HepG2 (cell line): Measurements from ENCODE around the gene FITM1. TPM values are rescaled to one million over a fixed set of nuclear protein-coding genes. Genes with fewer than 3 reads are reported as not detected.
A peak's percentile ranks its signal among the peaks of the same experiment; 100 is the strongest.

Source experiments
- ARNTL ChIP-seq: sonication (generic); formaldehyde crosslinking; IDR thresholded peaks from 2 replicates; pipeline ENCODE4 v1.4.0; 2020; ENCODE audit warnings: mild to moderate bottlenecking, missing genetic modification reagents
- BATF2 ChIP-seq: sonication (generic); formaldehyde crosslinking; IDR thresholded peaks from 2 replicates; pipeline ENCODE4 v1.8.0; 2022; ENCODE audit warnings: mild to moderate bottlenecking, missing genetic modification reagents, moderate library complexity
- BCL6 ChIP-seq: IDR thresholded peaks from 2 replicates; pipeline ENCODE4 v1.6.1; 2016; ENCODE audit warnings: missing genetic modification reagents, missing compliant biosample characterization
- BHLHE40 ChIP-seq: IDR thresholded peaks from 2 replicates; pipeline ENCODE4 v1.6.1; 2011; ENCODE audit warnings: low read length, improper control_type of control experiment
- EHMT2 ChIP-seq: fragments of 200-600 bp; sonication (generic); IDR thresholded peaks from 2 replicates; pipeline ENCODE4 v1.7.0; 2017; ENCODE audit warnings: antibody characterized with exemption, low read depth, low read length, borderline replicate concordance
- HMG20A ChIP-seq: IDR thresholded peaks from 2 replicates; pipeline ENCODE4 v1.6.1; 2016; ENCODE audit warnings: borderline replicate concordance
- JARID2 ChIP-seq: sonication (generic); formaldehyde crosslinking; IDR thresholded peaks from 2 replicates; pipeline ENCODE4 v1.8.1; 2023; ENCODE audit warnings: missing genetic modification reagents, inconsistent platforms; ENCODE audit not compliant: insufficient replicate concordance
- KLF12 ChIP-seq: sonication (generic); formaldehyde crosslinking; IDR thresholded peaks from 2 replicates; pipeline ENCODE4 v1.4.0; 2020; ENCODE audit warnings: missing genetic modification reagents, borderline replicate concordance
- KMT2A ChIP-seq: sonication (generic); formaldehyde crosslinking; IDR thresholded peaks from 2 replicates; pipeline ENCODE4 v1.4.0; 2020; ENCODE audit warnings: missing genetic modification reagents
- MEIS1 ChIP-seq: sonication (generic); formaldehyde crosslinking; IDR thresholded peaks from 2 replicates; pipeline ENCODE4 v1.9.0; 2021; ENCODE audit warnings: mild to moderate bottlenecking, missing genetic modification reagents, moderate library complexity, borderline replicate concordance
- MZF1 ChIP-seq: sonication (generic); formaldehyde crosslinking; IDR thresholded peaks from 2 replicates; pipeline ENCODE4 v1.8.1; 2023; ENCODE audit warnings: mild to moderate bottlenecking, missing genetic modification reagents, borderline replicate concordance
- NBN ChIP-seq: fragments of 450-650 bp; conservative IDR thresholded peaks from 2 replicates; pipeline ENCODE4 v1.6.1; 2017
- NONO ChIP-seq, 2 experiments: fragments of 450-650 bp in 1 of 2; sonication (generic) in 1 of 2; formaldehyde crosslinking in 1 of 2; IDR thresholded peaks in 1 of 2; conservative IDR thresholded peaks in 1 of 2; 2 replicates each; pipeline versions ENCODE4 v1.6.1 to v1.8.0; 2017 to 2022; ENCODE audit warnings: mild to moderate bottlenecking in 1 of 2, missing genetic modification reagents in 1 of 2, moderate library complexity in 1 of 2
- RBFOX2 ChIP-seq: fragments of 200-400 bp; formaldehyde crosslinking; IDR thresholded peaks from 2 replicates; pipeline ENCODE4 v1.6.1; 2017; ENCODE audit warnings: low read depth, mild to moderate bottlenecking, low read length
- RFXAP ChIP-seq: sonication (generic); formaldehyde crosslinking; IDR thresholded peaks from 2 replicates; pipeline ENCODE4 v1.4.0; 2020; ENCODE audit warnings: missing genetic modification reagents, borderline replicate concordance
- SRF ChIP-seq: IDR thresholded peaks from 2 replicates; pipeline ENCODE4 v1.6.1; 2011; ENCODE audit warnings: mild to moderate bottlenecking, low read depth, low read length, moderate library complexity
- TCF12 ChIP-seq, 2 experiments: fragments of 450-650 bp in 1 of 2; sonication (generic) in 1 of 2; formaldehyde crosslinking in 1 of 2; IDR thresholded peaks; 2 replicates each; pipeline versions ENCODE4 v1.6.1 to v1.8.0; 2017 to 2022; ENCODE audit warnings: antibody characterized with exemption in 1 of 2, mild to moderate bottlenecking in 1 of 2, missing genetic modification reagents in 1 of 2, moderate library complexity in 1 of 2
- THAP8 ChIP-seq: sonication (generic); formaldehyde crosslinking; IDR thresholded peaks from 2 replicates; pipeline ENCODE4 v1.5.1; 2020; ENCODE audit warnings: missing genetic modification reagents, mild to moderate bottlenecking, borderline replicate concordance
- YEATS4 ChIP-seq: sonication (generic); formaldehyde crosslinking; IDR thresholded peaks from 2 replicates; pipeline ENCODE4 v1.4.0; 2020; ENCODE audit warnings: missing genetic modification reagents, borderline replicate concordance
- ZFP41 ChIP-seq: sonication (generic); formaldehyde crosslinking; IDR thresholded peaks from 2 replicates; pipeline ENCODE4 v1.4.0; 2020; ENCODE audit warnings: mild to moderate bottlenecking, missing genetic modification reagents, borderline replicate concordance
- ZNF256 ChIP-seq: sonication (generic); formaldehyde crosslinking; conservative IDR thresholded peaks from 2 replicates; pipeline ENCODE4 v1.4.0; 2020; ENCODE audit warnings: missing genetic modification reagents
- ZNF282 ChIP-seq: fragments of 450-650 bp; IDR thresholded peaks from 2 replicates; pipeline ENCODE4 v1.6.1; 2018; ENCODE audit not compliant: partially characterized antibody
- ZNF33B ChIP-seq: sonication (generic); formaldehyde crosslinking; IDR thresholded peaks from 2 replicates; pipeline ENCODE4 v1.5.1; 2020; ENCODE audit warnings: mild to moderate bottlenecking, missing genetic modification reagents
- ZNF572 ChIP-seq: sonication (generic); formaldehyde crosslinking; IDR thresholded peaks from 2 replicates; pipeline ENCODE4 v1.5.1; 2020; ENCODE audit warnings: mild to moderate bottlenecking, missing genetic modification reagents
- ZNF891 ChIP-seq: sonication (generic); formaldehyde crosslinking; IDR thresholded peaks from 2 replicates; pipeline ENCODE4 v1.5.0; 2020; ENCODE audit warnings: mild to moderate bottlenecking, missing genetic modification reagents
- ZSCAN25 ChIP-seq: sonication (generic); formaldehyde crosslinking; IDR thresholded peaks from 2 replicates; pipeline ENCODE4 v1.8.0; 2022; ENCODE audit warnings: mild to moderate bottlenecking, missing genetic modification reagents
- polyA plus RNA-seq, 8 experiments: library from polyadenylated mRNA; depleted of rRNA in 3 of 8; stranded (reverse) in 7 of 8; unstranded in 1 of 8; fragments of >200 nt; fragmentation: Illumina TruSeq in 4 of 8; extraction: Trizol in 4 of 8; gene quantifications; 2 replicates each; pipeline versions ENCODE4 v1.2.1 to v1.2.3, GENCODE V29; 2011 to 2016; ENCODE audit warnings: low read depth in 4 of 8, missing spikeins in 1 of 8, mixed read lengths in 1 of 8; ENCODE audit not compliant: insufficient read depth in 1 of 8
- total RNA-seq, 5 experiments: library from RNA; depleted of rRNA; stranded (reverse); fragments of >200 nt; fragmentation: Illumina TruSeq; extraction: Trizol; gene quantifications; 2 replicates each; pipeline ENCODE4 v1.2.3, GENCODE V29; 2016; ENCODE audit warnings: low read depth in 1 of 5
- TF ChIP-seq, protein P1 (sequence below): IDR thresholded peaks from 2 replicates; pipeline ENCODE4 v1.6.1; 2018; ENCODE audit warnings: missing genetic modification reagents, mild to moderate bottlenecking, missing compliant biosample characterization

FITM1 gene
- total and polyA plus RNA-seq, 2 of the 13 experiments (the other 11 are each of a cell fraction or from before 2014, with no cell fraction given): 2.7 to 5.8 TPM

DNA sequence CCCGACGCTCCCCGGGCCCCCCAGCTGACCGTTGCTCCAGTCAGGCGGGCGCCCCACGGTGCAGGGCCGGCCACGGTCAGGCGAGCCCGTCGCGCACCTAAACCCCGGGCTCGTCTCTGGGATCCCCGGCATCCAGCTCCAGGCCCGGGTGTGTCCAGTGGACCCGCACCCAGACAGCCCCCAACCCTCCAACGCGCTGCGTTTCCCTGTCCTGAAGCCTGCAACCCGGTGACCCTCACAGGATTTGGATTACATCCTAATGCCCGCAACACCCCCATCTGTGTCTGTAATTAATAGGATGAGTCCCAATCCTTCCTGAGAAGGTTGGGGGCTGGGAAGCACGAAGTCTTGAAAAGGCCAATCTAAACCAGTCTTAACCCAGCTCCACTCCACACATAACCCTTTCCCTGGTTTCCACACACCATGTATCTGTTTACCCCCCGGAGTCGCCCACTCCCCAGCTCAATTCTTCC, 48.7 kb upstream of the FITM1 start (continued):
- peak; percentile 77 for TF ChIP-seq BCL6
- TF ChIP-seq JARID2: peak; percentile 20
- no peak for TF ChIP-seq NBN
- no peak for TF ChIP-seq EHMT2
- TF ChIP-seq RFXAP (CRISPR knock-in tag): 0 out of 2 replicates have a peak, but pooled peaks have one; percentile 4
- no peak for TF ChIP-seq ZNF33B (CRISPR knock-in tag)
- peak; percentile 17; the same call in 1 of the 2 replicates for TF ChIP-seq ZNF256 (CRISPR knock-in tag)
- 0 out of 2 replicates have a peak, but pooled peaks have one; percentile 8 for TF ChIP-seq ARNTL (CRISPR knock-in tag)
- no peak for TF ChIP-seq ZSCAN25 (CRISPR knock-in tag)
- no peak; the same call in 1 of the 2 replicates for TF ChIP-seq THAP8 (CRISPR knock-in tag)
- peak; percentile 52; the same call in 1 of the 2 replicates for TF ChIP-seq MEIS1 (CRISPR knock-in tag)
- TF ChIP-seq MZF1: no peak
- TF ChIP-seq BATF2: 0 out of 2 replicates have a peak, but pooled peaks have one; percentile 25
- TF ChIP-seq ZNF572 (CRISPR knock-in tag): peak; percentile 82; the same call in 1 of the 2 replicates
- TF ChIP-seq YEATS4 (CRISPR knock-in tag): peak; percentile 16; the same call in 1 of the 2 replicates
- TF ChIP-seq ZFP41 (CRISPR knock-in tag): 0 out of 2 replicates have a peak, but pooled peaks have one; percentile 1
- TF ChIP-seq TCF12 (IDR thresholded peaks at IDR 0.05): no peak
- TF ChIP-seq TCF12 (CRISPR knock-in tag; IDR thresholded peaks at IDR 0.05): no peak
- no peak for TF ChIP-seq BHLHE40
- no peak for TF ChIP-seq NONO (IDR thresholded peaks at IDR 0.05)
- 0 out of 2 replicates have a peak, but pooled peaks have one; percentile 31 for TF ChIP-seq NONO (CRISPR knock-in tag; conservative IDR thresholded peaks at IDR 0.05)
- TF ChIP-seq, protein P1, sequence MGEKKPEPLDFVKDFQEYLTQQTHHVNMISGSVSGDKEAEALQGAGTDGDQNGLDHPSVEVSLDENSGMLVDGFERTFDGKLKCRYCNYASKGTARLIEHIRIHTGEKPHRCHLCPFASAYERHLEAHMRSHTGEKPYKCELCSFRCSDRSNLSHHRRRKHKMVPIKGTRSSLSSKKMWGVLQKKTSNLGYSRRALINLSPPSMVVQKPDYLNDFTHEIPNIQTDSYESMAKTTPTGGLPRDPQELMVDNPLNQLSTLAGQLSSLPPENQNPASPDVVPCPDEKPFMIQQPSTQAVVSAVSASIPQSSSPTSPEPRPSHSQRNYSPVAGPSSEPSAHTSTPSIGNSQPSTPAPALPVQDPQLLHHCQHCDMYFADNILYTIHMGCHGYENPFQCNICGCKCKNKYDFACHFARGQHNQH (CRISPR knock-in tag): peak; percentile 3; the same call in 1 of the 2 replicates
- peak; percentile 20; the same call in 1 of the 2 replicates for TF ChIP-seq KLF12 (CRISPR knock-in tag)
- TF ChIP-seq ZNF282: no peak
- 0 out of 2 replicates have a peak, but pooled peaks have one; percentile 35 for TF ChIP-seq KMT2A
- no peak for TF ChIP-seq HMG20A
- TF ChIP-seq RBFOX2: peak; percentile 3; the same call in 1 of the 2 replicates
- TF ChIP-seq SRF: no peak
- peak; percentile 4; the same call in 1 of the 2 replicates for TF ChIP-seq ZNF891
